ENCODE data around the gene CER1.

The CER1 gene

GRCh38 chr9:14748373-14748772 lies 25.8 kb upstream of the CER1 start:
- no peak for DNase-seq (ENCODE audit: insufficient read length)

GRCh38 chr9:14747111-14747510 lies 24.6 kb upstream of the CER1 start:
- TF ChIP-seq TAF1 (IDR thresholded peaks at IDR 0.05; ENCODE audit: borderline replicate concordance, low read depth, low read length) = no peak
- no peak for TF ChIP-seq POLR2AphosphoS5 (IDR thresholded peaks at IDR 0.05; ENCODE audit: low read depth, low read length)
- TF ChIP-seq POLR2A (IDR thresholded peaks at IDR 0.05; ENCODE audit: low read depth, low read length) = no peak
- DNase-seq (ENCODE audit: insufficient read length) (no peak), FAIRE-seq (no peak)

More at GRCh38 chr9:14748373-14748772, 25.8 kb upstream of the CER1 start:
- FAIRE-seq = no peak
- no peak for TF ChIP-seq POLR2AphosphoS5 (IDR thresholded peaks at IDR 0.05; ENCODE audit: low read depth, low read length)
- TF ChIP-seq POLR2A (IDR thresholded peaks at IDR 0.05; ENCODE audit: low read depth, low read length) = no peak
- no peak for TF ChIP-seq TAF1 (IDR thresholded peaks at IDR 0.05; ENCODE audit: borderline replicate concordance, low read depth, low read length)

GRCh38 chr9:14746626-14747025 lies 24.1 kb upstream of the CER1 start:
- FAIRE-seq = no peak
- no peak for TF ChIP-seq POLR2AphosphoS5 (IDR thresholded peaks at IDR 0.05; ENCODE audit: low read depth, low read length)
- no peak for DNase-seq (ENCODE audit: insufficient read length)

- DNase-seq (ENCODE audit: insufficient read length) (no peak), FAIRE-seq (no peak)
- no peak for TF ChIP-seq TAF1 (IDR thresholded peaks at IDR 0.05; ENCODE audit: borderline replicate concordance, low read depth, low read length)
- no peak for TF ChIP-seq POLR2AphosphoS5 (IDR thresholded peaks at IDR 0.05; ENCODE audit: low read depth, low read length)
- no peak for TF ChIP-seq POLR2A (IDR thresholded peaks at IDR 0.05; ENCODE audit: low read depth, low read length)
These were observed 22.2 kb upstream of the CER1 start for GRCh38 chr9:14744768-14745167.

GRCh38 chr9:14741369-14741768 lies 18.8 kb upstream of the CER1 start:
- FAIRE-seq = peak; percentile 14
- TF ChIP-seq TAF1 (IDR thresholded peaks at IDR 0.05; ENCODE audit: borderline replicate concordance, low read depth, low read length) = no peak
- TF ChIP-seq POLR2AphosphoS5 (IDR thresholded peaks at IDR 0.05; ENCODE audit: low read depth, low read length) = no peak
- no peak for TF ChIP-seq POLR2A (IDR thresholded peaks at IDR 0.05; ENCODE audit: low read depth, low read length)
- no peak for DNase-seq (ENCODE audit: insufficient read length)

GRCh38 chr9:14733133-14733532 lies 10.6 kb upstream of the CER1 start:
- FAIRE-seq = no peak
- DNase-seq (ENCODE audit: insufficient read length) = no peak
- no peak for TF ChIP-seq TAF1 (IDR thresholded peaks at IDR 0.05; ENCODE audit: borderline replicate concordance, low read depth, low read length)
- no peak for TF ChIP-seq POLR2A (IDR thresholded peaks at IDR 0.05; ENCODE audit: low read depth, low read length)
- TF ChIP-seq POLR2AphosphoS5 (IDR thresholded peaks at IDR 0.05; ENCODE audit: low read depth, low read length) = no peak

GRCh38 chr9:14731294-14731981 lies 8.9 kb upstream of the CER1 start:
- no peak for TF ChIP-seq POLR2A (IDR thresholded peaks at IDR 0.05; ENCODE audit: low read depth, low read length)
- no peak for TF ChIP-seq POLR2AphosphoS5 (IDR thresholded peaks at IDR 0.05; ENCODE audit: low read depth, low read length)
- no peak for TF ChIP-seq TAF1 (IDR thresholded peaks at IDR 0.05; ENCODE audit: borderline replicate concordance, low read depth, low read length)
- no peak for FAIRE-seq
- DNase-seq (ENCODE audit: insufficient read length) = no peak

GRCh38 chr9:14730461-14730898 lies 7.9 kb upstream of the CER1 start:
- DNase-seq (ENCODE audit: insufficient read length) (no peak), FAIRE-seq (no peak)
- TF ChIP-seq TAF1 (IDR thresholded peaks at IDR 0.05; ENCODE audit: borderline replicate concordance, low read depth, low read length) (no peak), POLR2A (IDR thresholded peaks at IDR 0.05; ENCODE audit: low read depth, low read length) (no peak), POLR2AphosphoS5 (IDR thresholded peaks at IDR 0.05; ENCODE audit: low read depth, low read length) (no peak)

- DNase-seq (ENCODE audit: insufficient read length) (no peak), FAIRE-seq (no peak)
- TF ChIP-seq TAF1 (IDR thresholded peaks at IDR 0.05; ENCODE audit: borderline replicate concordance, low read depth, low read length) (no peak), POLR2AphosphoS5 (IDR thresholded peaks at IDR 0.05; ENCODE audit: low read depth, low read length) (no peak), POLR2A (IDR thresholded peaks at IDR 0.05; ENCODE audit: low read depth, low read length) (no peak)
These were observed 768 bp upstream of the CER1 start for GRCh38 chr9:14723301-14723700.

- DNase-seq (ENCODE audit: insufficient read length) (no peak), FAIRE-seq (no peak)
- no peak for TF ChIP-seq POLR2A (IDR thresholded peaks at IDR 0.05; ENCODE audit: low read depth, low read length)
- no peak for TF ChIP-seq TAF1 (IDR thresholded peaks at IDR 0.05; ENCODE audit: borderline replicate concordance, low read depth, low read length)
- no peak for TF ChIP-seq POLR2AphosphoS5 (IDR thresholded peaks at IDR 0.05; ENCODE audit: low read depth, low read length)
These were observed 3.2 kb downstream of the CER1 start for GRCh38 chr9:14719231-14719923.

- FAIRE-seq = no peak
- no peak for TF ChIP-seq POLR2A (IDR thresholded peaks at IDR 0.05; ENCODE audit: low read depth, low read length)
- DNase-seq (ENCODE audit: insufficient read length) = no peak
These were observed 7.4 kb downstream of the CER1 start for GRCh38 chr9:14715102-14715501.

GRCh38 chr9:14713187-14713767 lies 9.3 kb downstream of the CER1 start:
- DNase-seq (ENCODE audit: insufficient read length) = no peak
- TF ChIP-seq TAF1 (IDR thresholded peaks at IDR 0.05; ENCODE audit: borderline replicate concordance, low read depth, low read length) = no peak
- no peak for TF ChIP-seq POLR2A (IDR thresholded peaks at IDR 0.05; ENCODE audit: low read depth, low read length)
- no peak for TF ChIP-seq POLR2AphosphoS5 (IDR thresholded peaks at IDR 0.05; ENCODE audit: low read depth, low read length)
- no peak for FAIRE-seq
